Neural cell (in vitro differentiated cells): Measurements from ENCODE around the gene TMEM132A. TPM values are rescaled to one million over a fixed set of nuclear protein-coding genes. Genes with fewer than 3 reads are reported as not detected.

Experiments used
- polyA plus RNA-seq: library from polyadenylated mRNA; depleted of rRNA; stranded (reverse); fragments of >200 nt; gene quantifications from 2 replicates; pipeline ENCODE4 v1.2.3, GENCODE V29; 2014
- small RNA-seq, 3 experiments: library from RNA; depleted of rRNA; stranded (forward); fragments of <200 nt; gene quantifications; one replicate each; pipeline ENCODE3, GENCODE V24; 2012

TMEM132A gene
- polyA plus RNA-seq, 1 donor from 2014 or later: 215 TPM

Small RNA genes within 50 kb of the gene (small RNA-seq; reads per million reads assigned to genes)
- 0.45 to 0.65 (median 0.49) reads per million in 3 experiments for gene RNU6-933P

Other genes starting within 250 kb of the TMEM132A start
- not detected in 2 replicates for gene MS4A8, start 224.8 kb upstream of the TMEM132A start, polyA plus RNA-seq
- gene MS4A18, start 199.7 kb upstream of the TMEM132A start, polyA plus RNA-seq: not detected in 2 replicates
- gene MS4A15, start 167.6 kb upstream of the TMEM132A start, polyA plus RNA-seq: not detected in 2 replicates
- not detected in 2 replicates for gene MS4A10, start 139.1 kb upstream of the TMEM132A start, polyA plus RNA-seq
- gene CCDC86, start 82.3 kb upstream of the TMEM132A start, polyA plus RNA-seq: 0.16 and 1.3 TPM in 2 replicates
- gene PTGDR2, start 68.5 kb upstream of the TMEM132A start, polyA plus RNA-seq: 0.16 and 0.51 TPM in 2 replicates
- gene ZP1, start 56.9 kb upstream of the TMEM132A start, polyA plus RNA-seq: 0.62 and 1.5 TPM in 2 replicates
- gene PRPF19, start 17.9 kb upstream of the TMEM132A start, polyA plus RNA-seq: 71.3 and 99.4 TPM in 2 replicates
- gene TMEM109, start 10.3 kb upstream of the TMEM132A start, polyA plus RNA-seq: 1.8 and 4.6 TPM in 2 replicates
- not detected in 2 replicates for gene SLC15A3, start 27.7 kb downstream of the TMEM132A start, polyA plus RNA-seq
- gene CD6, start 47.2 kb downstream of the TMEM132A start, polyA plus RNA-seq: not detected in 2 replicates
- not detected in 2 replicates for gene CD5, start 178.0 kb downstream of the TMEM132A start, polyA plus RNA-seq
- 7.2 and 7.3 TPM in 2 replicates for gene VPS37C, start 237.0 kb downstream of the TMEM132A start, polyA plus RNA-seq